ENCODE measurements around the gene MAU2.

- TF ChIP-seq, protein P1, sequence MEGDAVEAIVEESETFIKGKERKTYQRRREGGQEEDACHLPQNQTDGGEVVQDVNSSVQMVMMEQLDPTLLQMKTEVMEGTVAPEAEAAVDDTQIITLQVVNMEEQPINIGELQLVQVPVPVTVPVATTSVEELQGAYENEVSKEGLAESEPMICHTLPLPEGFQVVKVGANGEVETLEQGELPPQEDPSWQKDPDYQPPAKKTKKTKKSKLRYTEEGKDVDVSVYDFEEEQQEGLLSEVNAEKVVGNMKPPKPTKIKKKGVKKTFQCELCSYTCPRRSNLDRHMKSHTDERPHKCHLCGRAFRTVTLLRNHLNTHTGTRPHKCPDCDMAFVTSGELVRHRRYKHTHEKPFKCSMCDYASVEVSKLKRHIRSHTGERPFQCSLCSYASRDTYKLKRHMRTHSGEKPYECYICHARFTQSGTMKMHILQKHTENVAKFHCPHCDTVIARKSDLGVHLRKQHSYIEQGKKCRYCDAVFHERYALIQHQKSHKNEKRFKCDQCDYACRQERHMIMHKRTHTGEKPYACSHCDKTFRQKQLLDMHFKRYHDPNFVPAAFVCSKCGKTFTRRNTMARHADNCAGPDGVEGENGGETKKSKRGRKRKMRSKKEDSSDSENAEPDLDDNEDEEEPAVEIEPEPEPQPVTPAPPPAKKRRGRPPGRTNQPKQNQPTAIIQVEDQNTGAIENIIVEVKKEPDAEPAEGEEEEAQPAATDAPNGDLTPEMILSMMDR (IDR thresholded peaks at IDR 0.05; ENCODE audit: poor library complexity, severe bottlenecking): no peak
- TF ChIP-seq EZH2 (IDR thresholded peaks at IDR 0.05; ENCODE audit: borderline replicate concordance, insufficient read depth, low read length, poor library complexity, severe bottlenecking) (no peak), EP300 (conservative IDR thresholded peaks at IDR 0.05; ENCODE audit: poor library complexity, severe bottlenecking) (no peak), POLR2AphosphoS5 (IDR thresholded peaks at IDR 0.05) (no peak)
- TF ChIP-seq, protein P2, sequence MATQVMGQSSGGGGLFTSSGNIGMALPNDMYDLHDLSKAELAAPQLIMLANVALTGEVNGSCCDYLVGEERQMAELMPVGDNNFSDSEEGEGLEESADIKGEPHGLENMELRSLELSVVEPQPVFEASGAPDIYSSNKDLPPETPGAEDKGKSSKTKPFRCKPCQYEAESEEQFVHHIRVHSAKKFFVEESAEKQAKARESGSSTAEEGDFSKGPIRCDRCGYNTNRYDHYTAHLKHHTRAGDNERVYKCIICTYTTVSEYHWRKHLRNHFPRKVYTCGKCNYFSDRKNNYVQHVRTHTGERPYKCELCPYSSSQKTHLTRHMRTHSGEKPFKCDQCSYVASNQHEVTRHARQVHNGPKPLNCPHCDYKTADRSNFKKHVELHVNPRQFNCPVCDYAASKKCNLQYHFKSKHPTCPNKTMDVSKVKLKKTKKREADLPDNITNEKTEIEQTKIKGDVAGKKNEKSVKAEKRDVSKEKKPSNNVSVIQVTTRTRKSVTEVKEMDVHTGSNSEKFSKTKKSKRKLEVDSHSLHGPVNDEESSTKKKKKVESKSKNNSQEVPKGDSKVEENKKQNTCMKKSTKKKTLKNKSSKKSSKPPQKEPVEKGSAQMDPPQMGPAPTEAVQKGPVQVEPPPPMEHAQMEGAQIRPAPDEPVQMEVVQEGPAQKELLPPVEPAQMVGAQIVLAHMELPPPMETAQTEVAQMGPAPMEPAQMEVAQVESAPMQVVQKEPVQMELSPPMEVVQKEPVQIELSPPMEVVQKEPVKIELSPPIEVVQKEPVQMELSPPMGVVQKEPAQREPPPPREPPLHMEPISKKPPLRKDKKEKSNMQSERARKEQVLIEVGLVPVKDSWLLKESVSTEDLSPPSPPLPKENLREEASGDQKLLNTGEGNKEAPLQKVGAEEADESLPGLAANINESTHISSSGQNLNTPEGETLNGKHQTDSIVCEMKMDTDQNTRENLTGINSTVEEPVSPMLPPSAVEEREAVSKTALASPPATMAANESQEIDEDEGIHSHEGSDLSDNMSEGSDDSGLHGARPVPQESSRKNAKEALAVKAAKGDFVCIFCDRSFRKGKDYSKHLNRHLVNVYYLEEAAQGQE (IDR thresholded peaks at IDR 0.05; ENCODE audit: borderline replicate concordance): no peak
Measured at GRCh38 chr19:19300613-19301012, 20.0 kb upstream of the MAU2 start.
